Caco-2 (cell line): ENCODE data around the gene TMEM238L. TPM values are rescaled to one million over a fixed set of nuclear protein-coding genes. Genes with fewer than 3 reads are reported as not detected.

ENCODE experiments used
- BruUV-seq: library from RNA; stranded (reverse); fragments of 400-500 nt; replicated peaks from 2 replicates; lab custom pipeline; 2021; lab: Mats Ljungman, UMichigan
- CTCF ChIA-PET: fragments of 300-600 bp; sonication (Branson Sonifier 250); formaldehyde crosslinking; loops from one replicate; lab custom pipeline; 2022; ENCODE audit warnings: antibody characterized with exemption; lab: Charles Lee
- POLR2A ChIA-PET: fragments of 300-600 bp; sonication (Branson Sonifier 250); formaldehyde crosslinking; loops from one replicate; lab custom pipeline; 2022; ENCODE audit warnings: antibody characterized with exemption; lab: Charles Lee
- DNase-seq, 2 experiments: peaks; one replicate each; pipeline versions ENCODE4 v3.0.0 to v3.0.0-alpha.2; 2020 to 2022
- H3K27me3 ChIP-seq: replicated peaks from 2 replicates; pipeline ENCODE4 v1.6.0; 2011; ENCODE audit warnings: low read length; ENCODE audit not compliant: control insufficient read depth, insufficient read depth
- H3K36me3 ChIP-seq: 2 replicates; pipeline ENCODE4 v1.5.1; 2011; ENCODE audit warnings: low read length; ENCODE audit not compliant: control insufficient read depth, insufficient read depth
- H3K4me1 ChIP-seq: fragments of 250-450 bp; sonication (Bioruptor Pico); 2 replicates; pipeline ENCODE4 v1.5.1; 2020; ENCODE audit warnings: mild to moderate bottlenecking
- H3K4me3 ChIP-seq: 2 replicates; pipeline ENCODE4 v1.5.1; 2011; ENCODE audit warnings: low read depth, mild to moderate bottlenecking, control low read depth, low read length
- H3K9me3 ChIP-seq: fragments of 250-450 bp; sonication (Bioruptor Pico); 2 replicates; pipeline ENCODE4 v1.5.1; 2020; ENCODE audit warnings: mild to moderate bottlenecking, moderate library complexity
- H3K27ac Mint-ChIP-seq: one replicate; pipeline ENCODE4 v1.8.0; 2022; ENCODE audit warnings: mixed read lengths; ENCODE audit not compliant: unreplicated experiment
- H3K27me3 Mint-ChIP-seq: one replicate; pipeline ENCODE4 v1.8.0; 2022; ENCODE audit warnings: mixed read lengths; ENCODE audit not compliant: insufficient read depth, unreplicated experiment
- H3K36me3 Mint-ChIP-seq: one replicate; pipeline ENCODE4 v1.8.0; 2022; ENCODE audit warnings: mild to moderate bottlenecking, mixed read lengths; ENCODE audit not compliant: insufficient read depth, unreplicated experiment
- H3K4me1 Mint-ChIP-seq: one replicate; pipeline ENCODE4 v1.8.0; 2022; ENCODE audit warnings: low read depth, mixed read lengths; ENCODE audit not compliant: unreplicated experiment
- H3K4me3 Mint-ChIP-seq: one replicate; pipeline ENCODE4 v1.8.0; 2022; ENCODE audit warnings: mild to moderate bottlenecking, moderate library complexity, mixed read lengths; ENCODE audit not compliant: unreplicated experiment
- H3K9me3 Mint-ChIP-seq: one replicate; pipeline ENCODE4 v1.8.0; 2022; ENCODE audit warnings: mixed read lengths; ENCODE audit not compliant: unreplicated experiment
- intact Hi-C: fragments of 100-400 bp; cut with micrococcal nuclease; formaldehyde crosslinking; loops from one replicate; pipeline ENCODE4 v1.10.0; 2022; ENCODE audit not compliant: unreplicated experiment
- total RNA-seq: library from RNA; stranded (reverse); gene quantifications from 2 replicates; pipeline ENCODE4 v1.2.3, GENCODE V29; 2022
- TF ChIP-seq, protein P1 (sequence below), 2 experiments: fragments of 200-600 bp in 1 of 2; IDR thresholded peaks; 1 replicate in 1 of 2; 2 replicates in 1 of 2; pipeline versions ENCODE4 v1.5.1 to v1.8.0; 2011 to 2022; ENCODE audit warnings: antibody characterized with exemption in 1 of 2, control low read depth in 1 of 2, inconsistent platforms in 1 of 2, low read depth in 1 of 2, low read length in 1 of 2, mild to moderate bottlenecking in 1 of 2, moderate library complexity in 1 of 2; ENCODE audit not compliant: insufficient read depth in 1 of 2, severe bottlenecking in 1 of 2, unreplicated experiment in 1 of 2

The TMEM238L gene
- total RNA-seq, 1 experiment from 2014 or later = not detected

DNA sequence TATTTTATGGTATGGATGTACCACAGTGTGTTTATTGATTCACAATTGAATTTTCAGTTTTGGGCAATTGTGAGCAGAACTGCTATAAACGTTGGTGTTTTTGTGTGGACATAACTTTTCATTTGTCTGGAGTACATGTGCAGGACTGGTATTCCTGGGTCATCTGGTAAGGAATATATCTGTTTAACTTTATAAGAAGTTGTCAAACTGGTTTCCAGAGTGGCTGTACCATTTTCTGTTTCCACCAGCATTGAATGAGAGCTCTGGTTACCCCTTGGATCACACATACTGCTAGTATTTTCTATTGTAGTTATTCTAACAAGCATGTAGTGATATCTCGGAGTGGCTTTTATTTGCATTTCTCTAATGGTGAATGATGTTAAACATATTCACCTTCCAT, 24.3 kb downstream of the TMEM238L start:
- peaks cover 7% of the 10 kb centered on the region for H3K4me1 Mint-ChIP-seq
- no peaks in the 10 kb centered on the region for H3K36me3 Mint-ChIP-seq
- H3K4me3 Mint-ChIP-seq = no peak overlapping the region
- ChIA-PET POLR2A (no interaction called here), CTCF (interaction anchor here (0.6 kb wide), 1 partner anchor 148 kb away, joined by 3 read pairs; no protein-coding TSS in a partner anchor)
- no peak for DNase-seq
- no peaks in the 10 kb centered on the region for H3K36me3 ChIP-seq
- no TSS peak for BruUV-seq
- H3K27me3 ChIP-seq = no peaks in the 10 kb centered on the region
- H3K4me1 ChIP-seq = peaks cover 5% of the 10 kb centered on the region
- H3K27me3 Mint-ChIP-seq = no peaks in the 10 kb centered on the region
- H3K4me3 ChIP-seq = no peak overlapping the region
- H3K27ac Mint-ChIP-seq = no peak overlapping the region
- TF ChIP-seq, protein P1, sequence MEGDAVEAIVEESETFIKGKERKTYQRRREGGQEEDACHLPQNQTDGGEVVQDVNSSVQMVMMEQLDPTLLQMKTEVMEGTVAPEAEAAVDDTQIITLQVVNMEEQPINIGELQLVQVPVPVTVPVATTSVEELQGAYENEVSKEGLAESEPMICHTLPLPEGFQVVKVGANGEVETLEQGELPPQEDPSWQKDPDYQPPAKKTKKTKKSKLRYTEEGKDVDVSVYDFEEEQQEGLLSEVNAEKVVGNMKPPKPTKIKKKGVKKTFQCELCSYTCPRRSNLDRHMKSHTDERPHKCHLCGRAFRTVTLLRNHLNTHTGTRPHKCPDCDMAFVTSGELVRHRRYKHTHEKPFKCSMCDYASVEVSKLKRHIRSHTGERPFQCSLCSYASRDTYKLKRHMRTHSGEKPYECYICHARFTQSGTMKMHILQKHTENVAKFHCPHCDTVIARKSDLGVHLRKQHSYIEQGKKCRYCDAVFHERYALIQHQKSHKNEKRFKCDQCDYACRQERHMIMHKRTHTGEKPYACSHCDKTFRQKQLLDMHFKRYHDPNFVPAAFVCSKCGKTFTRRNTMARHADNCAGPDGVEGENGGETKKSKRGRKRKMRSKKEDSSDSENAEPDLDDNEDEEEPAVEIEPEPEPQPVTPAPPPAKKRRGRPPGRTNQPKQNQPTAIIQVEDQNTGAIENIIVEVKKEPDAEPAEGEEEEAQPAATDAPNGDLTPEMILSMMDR (IDR thresholded peaks at IDR 0.05; ENCODE audit: insufficient read depth in 1 of 2, low read depth in 1 of 2, low read length in 1 of 2, severe bottlenecking in 1 of 2, unreplicated experiment in 1 of 2) = no peak
- no peaks in the 10 kb centered on the region for H3K9me3 ChIP-seq
- intact Hi-C loops = no loop called here
- H3K9me3 Mint-ChIP-seq = no peaks in the 10 kb centered on the region

DNA sequence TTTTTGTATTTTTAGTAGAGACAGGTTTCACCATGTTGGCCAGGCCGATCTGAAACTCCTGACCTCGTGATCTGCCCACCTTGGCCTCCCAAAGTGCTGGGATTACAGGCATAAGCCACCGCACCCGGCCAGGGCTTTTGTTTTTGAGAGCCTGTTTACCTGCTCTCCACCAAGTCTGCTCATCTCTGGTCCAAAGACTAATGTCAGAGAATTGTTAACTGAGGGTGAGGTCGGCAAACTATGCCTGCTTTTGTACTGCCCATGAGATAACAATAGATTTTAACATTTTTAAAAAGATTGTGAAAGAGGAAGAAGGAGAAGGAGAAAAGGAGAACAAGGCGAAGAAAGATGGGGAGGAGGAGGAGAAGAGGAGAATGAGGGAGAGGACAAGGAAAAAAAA, 26.0 kb downstream of the TMEM238L start:
- BruUV-seq = no TSS peak
- Histone ChIP-seq H3K9me3 (no peaks in the 10 kb centered on the region), H3K27me3 (no peaks in the 10 kb centered on the region), H3K36me3 (no peaks in the 10 kb centered on the region), H3K4me1 (peaks cover 5% of the 10 kb centered on the region), H3K4me3 (no peak overlapping the region)
- Mint-ChIP-seq H3K9me3 (no peaks in the 10 kb centered on the region), H3K4me3 (peak overlapping the region; percentile 27), H3K36me3 (no peaks in the 10 kb centered on the region), H3K4me1 (peaks cover 7% of the 10 kb centered on the region), H3K27me3 (no peaks in the 10 kb centered on the region), H3K27ac (peak overlapping the region; percentile 92)
- DNase-seq = peak in 1 of 2 experiments; percentile 38
- ChIA-PET CTCF (no interaction called here), POLR2A (no interaction called here)
- intact Hi-C loops = no loop called here
- TF ChIP-seq, protein P1 (IDR thresholded peaks at IDR 0.05; ENCODE audit: insufficient read depth in 1 of 2, low read depth in 1 of 2, low read length in 1 of 2, severe bottlenecking in 1 of 2, unreplicated experiment in 1 of 2) = no peak

DNA sequence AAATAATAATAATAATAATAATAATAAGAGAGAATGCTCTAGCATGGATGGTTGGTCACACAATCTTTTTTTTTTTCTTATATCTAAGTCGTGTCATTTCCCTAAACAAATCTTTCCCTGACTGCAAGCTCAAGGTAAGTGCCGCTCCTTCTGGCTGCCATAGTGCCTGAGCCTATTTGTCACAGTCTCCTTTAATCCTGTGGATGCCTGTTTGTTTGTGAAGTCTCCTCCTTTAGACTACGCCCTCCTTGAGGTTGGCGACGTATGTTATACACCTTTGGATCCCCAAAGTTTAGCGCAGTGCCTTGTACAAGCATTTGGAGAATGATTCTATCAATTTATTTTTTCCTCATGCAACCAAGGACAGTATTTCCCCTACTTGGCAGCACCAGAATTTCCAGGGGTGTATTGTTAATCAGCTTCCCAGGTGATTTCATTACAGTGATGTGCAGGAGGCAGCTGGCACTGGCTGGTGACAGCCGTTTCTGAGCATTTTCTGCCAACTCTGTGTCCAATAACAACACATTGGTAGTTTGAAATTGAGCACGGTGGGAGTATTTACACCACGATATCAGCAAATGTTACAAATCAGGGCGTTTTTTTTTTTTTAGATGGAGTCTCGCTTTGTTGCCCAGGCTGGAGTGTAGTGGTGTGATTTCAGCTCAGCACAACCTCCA, 26.6 kb downstream of the TMEM238L start:
- DNase-seq = no peak

More for the DNA sequence above, 26.6 kb downstream of the TMEM238L start:
- H3K36me3 Mint-ChIP-seq = no peaks in the 10 kb centered on the region
- H3K4me1 ChIP-seq = peaks cover 5% of the 10 kb centered on the region
- intact Hi-C loops = no loop called here
- no peak overlapping the region for H3K4me3 Mint-ChIP-seq
- no peaks in the 10 kb centered on the region for H3K9me3 Mint-ChIP-seq
- H3K27ac Mint-ChIP-seq = peak overlapping the region; percentile 92
- no peaks in the 10 kb centered on the region for H3K27me3 Mint-ChIP-seq
- H3K9me3 ChIP-seq = no peaks in the 10 kb centered on the region
- no peak overlapping the region for H3K4me3 ChIP-seq
- H3K4me1 Mint-ChIP-seq = peaks cover 7% of the 10 kb centered on the region
- no peaks in the 10 kb centered on the region for H3K36me3 ChIP-seq
- no TSS peak for BruUV-seq
- ChIA-PET POLR2A (no interaction called here), CTCF (no interaction called here)
- H3K27me3 ChIP-seq = no peaks in the 10 kb centered on the region
- TF ChIP-seq, protein P1 (IDR thresholded peaks at IDR 0.05; ENCODE audit: insufficient read depth in 1 of 2, low read depth in 1 of 2, low read length in 1 of 2, severe bottlenecking in 1 of 2, unreplicated experiment in 1 of 2) = no peak
